HG02938 (cell line): ENCODE measurements around the gene TMEM198.

Source experiments
- ATAC-seq: cut with Tn5 transposase; IDR thresholded peaks from one replicate; pipeline ENCODE4 v1.9.1; 2021; ENCODE audit warnings: mild to moderate bottlenecking, moderate library complexity; ENCODE audit not compliant: unreplicated experiment

TMEM198 gene

DNA sequence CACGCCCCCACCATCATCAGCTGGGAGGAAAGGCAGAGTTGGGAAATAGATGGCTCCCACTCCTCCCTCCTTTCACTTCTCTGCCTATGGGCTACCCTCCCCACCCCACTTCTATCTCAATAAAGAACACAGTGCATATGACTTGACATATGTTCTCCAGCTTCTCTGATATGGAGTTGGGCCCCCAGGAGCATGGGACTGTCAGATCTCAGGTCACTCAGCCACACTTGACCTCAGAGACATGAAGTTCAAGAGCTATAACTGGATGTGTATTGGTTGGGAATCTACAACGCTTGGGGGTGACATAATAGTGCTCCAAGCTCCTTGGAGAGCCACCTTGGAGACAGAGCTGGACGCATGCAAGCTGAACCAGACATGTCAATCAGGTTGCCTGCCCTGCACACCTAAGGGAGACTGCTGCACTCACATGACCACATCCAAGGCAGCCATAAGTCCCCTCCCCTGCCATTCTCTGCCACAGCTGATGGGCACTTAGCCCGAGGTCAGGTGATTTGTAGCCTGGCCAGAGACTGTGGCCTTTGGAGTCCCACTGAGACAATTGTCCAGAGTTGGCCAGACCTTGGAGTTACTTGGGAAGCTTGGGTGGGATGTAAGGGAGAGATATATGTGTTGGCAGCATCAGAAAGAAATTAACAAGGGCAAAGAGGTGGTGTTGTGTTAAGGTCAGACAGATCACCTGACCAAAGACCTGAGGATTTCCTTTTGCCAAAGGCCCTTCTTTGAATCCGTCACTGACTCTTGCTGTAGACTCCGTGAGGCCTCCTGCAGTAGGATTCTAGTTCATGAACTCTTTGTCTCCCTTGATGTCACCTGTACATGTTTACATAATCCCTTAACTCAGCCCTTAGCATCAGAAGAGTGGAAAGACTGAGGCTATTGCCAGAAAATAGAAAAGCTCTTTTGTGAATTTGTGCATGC lies 32.0 kb downstream of the TMEM198 start:
- ATAC-seq: no peak

DNA sequence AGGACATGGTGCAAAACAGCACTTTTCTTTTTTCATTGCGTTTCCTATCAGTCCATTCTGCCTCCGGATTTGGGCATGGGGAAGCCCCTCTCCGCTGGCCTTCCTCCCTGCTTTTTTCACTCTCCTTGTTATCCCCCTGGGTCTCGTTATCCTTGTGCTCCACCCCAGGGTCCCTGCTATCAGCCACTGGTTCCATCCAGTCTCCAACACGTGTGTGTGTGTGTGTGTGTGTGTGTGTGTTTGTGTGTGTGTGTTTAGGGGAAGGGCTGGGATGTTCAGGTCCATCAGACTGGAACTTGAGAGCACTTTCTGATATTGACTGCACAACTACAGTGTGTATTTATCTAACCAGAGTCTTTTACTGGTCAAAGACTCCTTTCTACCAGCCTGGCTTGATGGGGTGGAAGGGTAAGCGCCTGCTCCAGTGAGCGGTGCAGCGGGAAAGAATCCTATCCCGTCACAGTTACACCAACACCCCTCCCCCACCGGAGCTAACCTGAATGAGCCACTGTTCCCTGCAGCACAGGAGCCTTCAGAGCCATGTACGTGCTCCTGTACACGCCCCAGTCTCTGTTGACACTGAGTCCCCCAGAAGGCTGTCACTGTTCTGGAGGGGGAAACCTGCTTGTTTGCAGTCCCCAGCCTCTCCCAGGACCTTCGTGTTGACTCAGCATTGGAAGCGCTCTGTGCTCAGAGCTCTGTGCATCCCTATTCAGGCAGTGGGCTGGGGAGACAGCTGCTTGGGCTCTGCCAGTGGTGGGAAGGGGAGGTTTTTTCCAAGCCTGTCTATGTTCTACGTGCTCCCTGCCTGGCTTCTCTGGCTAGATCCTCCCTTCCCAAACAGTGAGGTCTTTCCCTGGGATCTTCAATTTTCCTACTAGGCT lies 32.9 kb downstream of the TMEM198 start:
- ATAC-seq: no peak

- ATAC-seq: no peak
Measured at GRCh38 chr2:219578811-219579613, 35.2 kb downstream of the TMEM198 start.

DNA sequence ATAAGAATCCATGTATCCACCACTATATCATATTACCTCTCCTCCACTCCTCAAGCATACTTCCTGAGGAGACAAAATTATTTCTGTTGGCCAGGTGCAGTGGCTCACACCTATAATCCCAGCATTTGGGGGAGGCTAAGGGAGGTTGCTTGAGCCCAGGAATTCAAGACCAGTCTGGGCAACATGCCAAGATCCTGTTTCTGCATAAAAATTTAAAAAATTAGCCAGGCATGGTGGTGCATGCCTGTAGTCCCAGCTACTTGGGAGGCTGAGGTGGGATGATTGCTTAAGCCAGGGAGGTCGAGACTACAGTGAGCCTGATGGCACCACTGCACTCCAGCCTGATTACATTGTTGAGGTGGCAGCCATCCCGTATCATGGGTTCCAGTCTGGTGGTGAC lies 37.5 kb downstream of the TMEM198 start:
- ATAC-seq: no peak

DNA sequence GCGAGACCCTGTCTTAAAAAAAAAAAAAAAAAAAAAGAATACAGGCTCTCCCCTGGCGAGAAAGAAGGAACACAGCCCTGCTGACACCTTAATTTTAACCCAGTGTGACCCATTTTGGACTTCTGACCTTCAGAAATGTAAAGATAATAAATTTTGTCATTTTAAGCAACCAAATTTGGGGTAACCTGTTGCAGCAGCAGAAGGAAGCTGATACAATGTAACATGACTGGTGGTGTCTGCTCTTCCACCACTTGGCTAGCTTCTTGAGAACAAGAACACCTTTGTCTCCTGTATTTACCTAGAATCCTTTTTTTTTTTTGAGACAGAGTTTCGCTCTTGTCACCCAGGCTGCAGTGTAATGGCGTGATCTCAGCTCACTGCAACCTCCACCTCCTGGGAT lies 47.3 kb downstream of the TMEM198 start:
- no peak for ATAC-seq

DNA sequence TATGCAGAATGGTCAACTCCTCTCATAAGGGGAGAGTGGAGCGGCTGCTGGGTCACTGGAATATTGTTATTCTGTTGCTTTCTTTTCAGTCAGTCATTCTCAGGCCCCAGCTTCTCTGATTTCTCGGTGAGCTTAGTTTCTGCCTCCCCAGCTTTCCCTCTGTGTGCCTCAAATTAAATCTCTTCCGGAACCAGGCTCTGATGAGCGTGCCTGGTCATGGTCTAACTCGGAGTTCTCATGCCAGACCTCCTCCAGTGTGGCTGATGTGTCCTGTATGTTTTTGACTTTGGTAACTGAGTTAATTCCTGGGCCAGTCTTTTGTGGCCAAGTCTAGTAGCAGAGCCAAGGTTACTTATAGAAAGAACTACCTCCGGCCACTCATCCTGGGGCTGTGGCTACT lies 48.9 kb downstream of the TMEM198 start:
- no peak for ATAC-seq

DNA sequence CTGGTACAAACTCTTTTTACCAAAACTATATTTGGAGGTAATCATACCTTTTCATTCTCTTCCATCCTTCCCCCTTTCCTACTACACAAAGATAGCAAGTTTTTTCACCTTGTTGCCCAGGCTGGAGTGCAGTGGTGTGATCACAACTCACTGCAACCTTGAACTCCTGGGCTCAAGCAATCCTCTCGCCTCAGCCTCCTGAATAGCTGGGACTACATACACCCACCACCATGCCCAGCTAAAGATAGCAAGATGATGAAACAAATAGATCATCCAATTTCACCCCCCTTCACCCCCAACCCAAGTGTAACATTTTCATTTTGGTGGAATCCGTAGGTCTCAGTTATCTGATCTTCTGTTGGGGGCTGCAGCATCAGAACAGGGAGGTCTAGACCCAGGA lies 49.3 kb downstream of the TMEM198 start:
- ATAC-seq: no peak

- no peak for ATAC-seq
Measured at GRCh38 chr2:219595256-219595655, 51.4 kb downstream of the TMEM198 start.

DNA sequence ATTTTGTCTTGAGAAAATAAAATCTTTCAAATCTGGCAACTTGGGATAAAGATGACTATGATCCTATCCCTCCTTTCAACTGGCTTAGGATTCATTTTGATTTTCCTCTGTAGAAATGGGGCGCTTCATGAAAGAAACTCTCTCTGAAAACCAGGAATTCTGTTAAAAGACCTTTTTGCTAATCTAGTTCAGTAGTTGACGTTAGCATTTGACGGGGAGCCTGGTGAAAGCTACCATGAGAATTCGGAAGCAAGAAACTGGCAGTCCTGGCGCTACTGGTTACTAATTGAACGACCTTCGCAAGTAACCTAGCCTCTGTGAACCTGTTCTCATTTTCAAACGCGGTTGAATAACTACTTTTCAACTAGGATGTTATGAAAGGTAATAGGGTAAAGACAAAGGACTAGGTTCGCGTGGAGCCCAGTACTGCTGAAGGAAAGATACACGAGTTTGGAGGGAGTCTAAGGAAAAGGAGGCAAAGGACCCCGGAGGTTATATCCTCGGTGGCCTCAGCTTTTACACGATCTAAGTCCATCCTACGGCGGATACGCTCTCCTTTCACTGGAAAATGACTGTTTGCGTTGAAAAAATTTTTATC lies 53.2 kb downstream of the TMEM198 start:
- peak; percentile 2 for ATAC-seq

DNA sequence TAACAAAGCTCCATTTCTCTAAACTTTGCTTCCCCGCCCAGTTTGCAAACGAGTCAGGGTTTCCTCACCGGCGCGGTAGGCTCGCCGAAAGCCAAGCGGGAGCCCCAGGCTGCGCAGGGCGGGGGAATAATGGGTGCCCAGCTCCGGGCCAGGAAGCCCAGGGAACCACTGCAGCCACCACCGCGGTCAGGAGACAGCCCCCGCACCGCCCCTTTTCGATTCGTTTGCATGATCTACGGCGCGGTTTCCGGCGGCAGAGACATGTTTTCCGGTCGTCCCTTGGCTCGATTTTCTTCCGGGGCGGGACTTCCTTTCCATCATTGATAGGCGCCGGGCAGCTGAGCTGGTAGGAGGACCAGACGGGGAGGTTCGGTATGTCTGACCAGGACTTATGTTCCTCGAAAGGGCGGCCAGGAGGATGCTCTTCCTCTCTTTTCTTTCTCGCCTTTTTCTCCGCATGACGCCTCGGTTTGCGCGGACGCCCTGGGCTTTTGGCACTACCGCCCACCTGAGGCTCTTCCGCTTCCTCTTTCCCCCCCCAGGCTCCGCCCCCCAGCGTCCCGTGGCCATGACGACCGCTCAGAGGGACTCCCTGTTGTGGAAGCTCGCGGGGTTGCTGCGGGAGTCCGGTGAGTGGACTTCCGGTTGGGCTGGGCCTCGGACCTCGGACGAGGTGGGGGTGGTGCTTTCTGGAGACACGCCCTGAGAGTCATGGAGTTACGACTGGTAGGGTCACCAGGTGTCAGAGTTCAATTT lies 53.9 kb downstream of the TMEM198 start, which contains the start of gene STK11IP:
Gene STK11IP, plus strand, starts transcription at position 306 of the 756 bp plus-strand sequence. Its CDS starts 263 bp downstream, at position 569.
- ATAC-seq: peak; percentile 89

GRCh38 chr2:219598308-219599078 lies 54.7 kb downstream of the TMEM198 start:
- ATAC-seq: no peak
